Liver (tissue), 9 donors: Measurements from ENCODE around the gene PER1. TPM values are rescaled to one million over a fixed set of nuclear protein-coding genes. Genes with fewer than 3 reads are reported as not detected.

Experiments used
- DNase-seq: peaks from one replicate; pipeline ENCODE4 v3.0.0-alpha.2; 2017; ENCODE audit warnings: low spot score
- H3K27ac ChIP-seq, 2 donors: one replicate each; pipeline ENCODE4 v1.7.0; 2013; ENCODE audit warnings: inconsistent platforms in 2 of 2, low read length in 2 of 2, control low read depth in 1 of 2, low read depth in 1 of 2, mild to moderate bottlenecking in 1 of 2
- H3K27me3 ChIP-seq, 4 donors: one replicate each; pipeline versions ENCODE4 v1.6.1 to v1.7.0; 2013; ENCODE audit warnings: low read length in 3 of 4, inconsistent platforms in 1 of 4, mild to moderate bottlenecking in 1 of 4, moderate library complexity in 1 of 4; ENCODE audit not compliant: control insufficient read depth in 4 of 4, insufficient read depth in 4 of 4
- H3K36me3 ChIP-seq, 4 donors: one replicate each; pipeline versions ENCODE4 v1.6.1 to v1.7.0; 2013; ENCODE audit warnings: low read length in 3 of 4, mild to moderate bottlenecking in 3 of 4, low read depth in 1 of 4, moderate library complexity in 1 of 4; ENCODE audit not compliant: control insufficient read depth in 4 of 4, insufficient read depth in 3 of 4
- H3K4me1 ChIP-seq, 4 donors: one replicate each; pipeline versions ENCODE4 v1.6.1 to v1.7.0; 2013; ENCODE audit warnings: low read length in 3 of 4, mild to moderate bottlenecking in 3 of 4, moderate library complexity in 1 of 4; ENCODE audit not compliant: control insufficient read depth in 4 of 4, insufficient read depth in 4 of 4
- H3K4me3 ChIP-seq, 3 donors: one replicate each; pipeline versions ENCODE4 v1.6.1 to v1.7.0; 2013; ENCODE audit warnings: low read length in 3 of 3, control low read depth in 1 of 3, low read depth in 1 of 3, mild to moderate bottlenecking in 1 of 3
- H3K9ac ChIP-seq, 2 donors: one replicate each; pipeline ENCODE4 v1.7.0; 2013; ENCODE audit warnings: low read length in 2 of 2, mild to moderate bottlenecking in 2 of 2, moderate library complexity in 2 of 2, control low read depth in 1 of 2, low read depth in 1 of 2
- H3K9me3 ChIP-seq, 4 donors: one replicate each; pipeline versions ENCODE4 v1.6.1 to v1.7.0; 2013; ENCODE audit warnings: low read length in 3 of 4; ENCODE audit not compliant: control insufficient read depth in 4 of 4
- EGR1 ChIP-seq, 2 donors: IDR thresholded peaks; 2 replicates each; pipeline ENCODE4 v1.6.1; 2016 to 2018; ENCODE audit warnings: antibody characterized with exemption in 2 of 2, low read depth in 2 of 2
- FOXA1 ChIP-seq: IDR thresholded peaks from 2 replicates; pipeline ENCODE4 v1.6.1; 2016; ENCODE audit warnings: antibody characterized with exemption
- FOXA2 ChIP-seq: IDR thresholded peaks from 2 replicates; pipeline ENCODE4 v1.6.1; 2016; ENCODE audit warnings: antibody characterized with exemption
- GABPA ChIP-seq, 2 donors: IDR thresholded peaks in 1 of 2; conservative IDR thresholded peaks in 1 of 2; 2 replicates each; pipeline ENCODE4 v1.6.1; 2016; ENCODE audit warnings: antibody characterized with exemption in 2 of 2, mild to moderate bottlenecking in 1 of 2, moderate library complexity in 1 of 2
- HNF4A ChIP-seq, 2 donors: conservative IDR thresholded peaks; 2 replicates each; pipeline ENCODE4 v1.6.1; 2016; ENCODE audit warnings: antibody characterized with exemption in 2 of 2, mild to moderate bottlenecking in 2 of 2
- HNF4G ChIP-seq: IDR thresholded peaks from 2 replicates; pipeline ENCODE4 v1.6.1; 2016; ENCODE audit warnings: antibody characterized with exemption
- JUND ChIP-seq, 2 donors: IDR thresholded peaks; 2 replicates each; pipeline ENCODE4 v1.6.1; 2016; ENCODE audit warnings: antibody characterized with exemption in 2 of 2
- NR2F2 ChIP-seq: IDR thresholded peaks from 2 replicates; pipeline ENCODE4 v1.6.1; 2016; ENCODE audit warnings: antibody characterized with exemption
- RAD21 ChIP-seq, 2 donors: IDR thresholded peaks; 2 replicates each; pipeline ENCODE4 v1.6.1; 2016; ENCODE audit warnings: antibody characterized with exemption in 2 of 2, mild to moderate bottlenecking in 2 of 2
- RXRA ChIP-seq, 2 donors: IDR thresholded peaks; 2 replicates each; pipeline ENCODE4 v1.6.1; 2017 to 2018; ENCODE audit warnings: antibody characterized with exemption in 2 of 2, mild to moderate bottlenecking in 1 of 2
- SP1 ChIP-seq: IDR thresholded peaks from 2 replicates; pipeline ENCODE4 v1.6.1; 2018; ENCODE audit warnings: antibody characterized with exemption, mild to moderate bottlenecking
- TAF1 ChIP-seq: conservative IDR thresholded peaks from 2 replicates; pipeline ENCODE4 v1.6.1; 2016; ENCODE audit warnings: antibody characterized with exemption, mild to moderate bottlenecking
- YY1 ChIP-seq: IDR thresholded peaks from 2 replicates; pipeline ENCODE4 v1.6.1; 2016; ENCODE audit warnings: antibody characterized with exemption, mild to moderate bottlenecking
- WGBS: extraction: QIAGEN DNeasy Blood & Tissue Kit; methylation state at CpG from one replicate; pipeline ENCODE4 v1.1.7; 2013; 5-methylcytosine and 5-hydroxymethylcytosine counted together
- polyA plus RNA-seq, 2 donors: library from polyadenylated mRNA; stranded (reverse) in 1 of 2; unstranded in 1 of 2; fragments of 200-250 nt in 1 of 2; fragments of >200 nt in 1 of 2; fragmentation: Nextera tagmentation in 1 of 2; extraction: Ambion mirVana in 1 of 2; gene quantifications; one replicate each; pipeline versions ENCODE4 v1.2.1 to v1.2.3, GENCODE V29; 2013 to 2015
- total RNA-seq, 2 donors: library from RNA; depleted of rRNA; stranded (reverse); fragments of >200 nt; gene quantifications; one replicate each; pipeline ENCODE4 v1.2.3, GENCODE V29; 2014
- TF ChIP-seq, protein P1 (sequence below): IDR thresholded peaks from 2 replicates; pipeline ENCODE4 v1.6.1; 2016; ENCODE audit warnings: antibody characterized with exemption
- TF ChIP-seq, protein P2 (sequence below): IDR thresholded peaks from 2 replicates; pipeline ENCODE4 v1.6.1; 2016; ENCODE audit warnings: antibody characterized with exemption
- TF ChIP-seq, protein P3 (sequence below): IDR thresholded peaks from 2 replicates; pipeline ENCODE4 v1.6.1; 2016; ENCODE audit warnings: antibody characterized with exemption, mild to moderate bottlenecking
- TF ChIP-seq, protein P4 (sequence below): fragments of 150-350 bp; IDR thresholded peaks from 2 replicates; pipeline ENCODE4 v1.5.1; 2017; ENCODE audit warnings: improper control_type of control experiment, low read depth, low read length; ENCODE audit not compliant: missing input control
- TF ChIP-seq, protein P5 (sequence below): IDR thresholded peaks from 2 replicates; pipeline ENCODE4 v1.6.1; 2016; ENCODE audit warnings: antibody characterized with exemption
- donor health status: healthy.
- donor health status: healthy.
- donor health status: healthy.
- donor health status: healthy.
- donor health status: healthy.

The PER1 gene
- total and polyA plus RNA-seq, 4 donors: 10.1 to 71.6 (median 29.7) TPM

DNA sequence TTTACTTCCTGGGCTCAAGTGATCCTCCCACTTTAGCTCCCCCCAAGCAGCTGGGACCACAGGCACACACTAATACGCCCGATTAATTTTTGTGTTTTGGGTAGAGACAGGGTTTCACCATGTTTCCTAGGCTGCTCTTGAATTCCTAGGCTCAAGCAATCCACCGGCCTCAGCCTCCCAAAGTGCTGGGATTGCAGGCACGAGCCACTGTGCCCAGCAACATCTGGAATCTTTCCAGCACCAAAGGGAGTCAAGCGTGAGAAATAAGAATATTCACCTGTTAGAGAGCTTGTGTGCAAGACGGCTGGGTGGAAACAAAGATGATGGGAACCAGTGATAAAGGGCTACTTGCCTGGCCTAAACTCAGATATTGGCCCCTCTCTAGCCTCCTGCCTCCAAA is 50.5 kb downstream of the PER1 start:
- TF ChIP-seq GABPA (IDR thresholded peaks at IDR 0.05 in 1 of 2, conservative IDR thresholded peaks at IDR 0.05 in 1 of 2): no peak
- TF ChIP-seq EGR1 (IDR thresholded peaks at IDR 0.05; ENCODE audit: low read depth in 2 of 2): no peak
- TF ChIP-seq, protein P1, sequence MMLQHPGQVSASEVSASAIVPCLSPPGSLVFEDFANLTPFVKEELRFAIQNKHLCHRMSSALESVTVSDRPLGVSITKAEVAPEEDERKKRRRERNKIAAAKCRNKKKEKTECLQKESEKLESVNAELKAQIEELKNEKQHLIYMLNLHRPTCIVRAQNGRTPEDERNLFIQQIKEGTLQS: no peak
- no peak for TF ChIP-seq TAF1
- no peak for TF ChIP-seq YY1
- TF ChIP-seq, protein P2, sequence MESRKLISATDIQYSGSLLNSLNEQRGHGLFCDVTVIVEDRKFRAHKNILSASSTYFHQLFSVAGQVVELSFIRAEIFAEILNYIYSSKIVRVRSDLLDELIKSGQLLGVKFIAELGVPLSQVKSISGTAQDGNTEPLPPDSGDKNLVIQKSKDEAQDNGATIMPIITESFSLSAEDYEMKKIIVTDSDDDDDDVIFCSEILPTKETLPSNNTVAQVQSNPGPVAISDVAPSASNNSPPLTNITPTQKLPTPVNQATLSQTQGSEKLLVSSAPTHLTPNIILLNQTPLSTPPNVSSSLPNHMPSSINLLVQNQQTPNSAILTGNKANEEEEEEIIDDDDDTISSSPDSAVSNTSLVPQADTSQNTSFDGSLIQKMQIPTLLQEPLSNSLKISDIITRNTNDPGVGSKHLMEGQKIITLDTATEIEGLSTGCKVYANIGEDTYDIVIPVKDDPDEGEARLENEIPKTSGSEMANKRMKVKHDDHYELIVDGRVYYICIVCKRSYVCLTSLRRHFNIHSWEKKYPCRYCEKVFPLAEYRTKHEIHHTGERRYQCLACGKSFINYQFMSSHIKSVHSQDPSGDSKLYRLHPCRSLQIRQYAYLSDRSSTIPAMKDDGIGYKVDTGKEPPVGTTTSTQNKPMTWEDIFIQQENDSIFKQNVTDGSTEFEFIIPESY: no peak
- TF ChIP-seq NR2F2: no peak
- TF ChIP-seq, protein P3, sequence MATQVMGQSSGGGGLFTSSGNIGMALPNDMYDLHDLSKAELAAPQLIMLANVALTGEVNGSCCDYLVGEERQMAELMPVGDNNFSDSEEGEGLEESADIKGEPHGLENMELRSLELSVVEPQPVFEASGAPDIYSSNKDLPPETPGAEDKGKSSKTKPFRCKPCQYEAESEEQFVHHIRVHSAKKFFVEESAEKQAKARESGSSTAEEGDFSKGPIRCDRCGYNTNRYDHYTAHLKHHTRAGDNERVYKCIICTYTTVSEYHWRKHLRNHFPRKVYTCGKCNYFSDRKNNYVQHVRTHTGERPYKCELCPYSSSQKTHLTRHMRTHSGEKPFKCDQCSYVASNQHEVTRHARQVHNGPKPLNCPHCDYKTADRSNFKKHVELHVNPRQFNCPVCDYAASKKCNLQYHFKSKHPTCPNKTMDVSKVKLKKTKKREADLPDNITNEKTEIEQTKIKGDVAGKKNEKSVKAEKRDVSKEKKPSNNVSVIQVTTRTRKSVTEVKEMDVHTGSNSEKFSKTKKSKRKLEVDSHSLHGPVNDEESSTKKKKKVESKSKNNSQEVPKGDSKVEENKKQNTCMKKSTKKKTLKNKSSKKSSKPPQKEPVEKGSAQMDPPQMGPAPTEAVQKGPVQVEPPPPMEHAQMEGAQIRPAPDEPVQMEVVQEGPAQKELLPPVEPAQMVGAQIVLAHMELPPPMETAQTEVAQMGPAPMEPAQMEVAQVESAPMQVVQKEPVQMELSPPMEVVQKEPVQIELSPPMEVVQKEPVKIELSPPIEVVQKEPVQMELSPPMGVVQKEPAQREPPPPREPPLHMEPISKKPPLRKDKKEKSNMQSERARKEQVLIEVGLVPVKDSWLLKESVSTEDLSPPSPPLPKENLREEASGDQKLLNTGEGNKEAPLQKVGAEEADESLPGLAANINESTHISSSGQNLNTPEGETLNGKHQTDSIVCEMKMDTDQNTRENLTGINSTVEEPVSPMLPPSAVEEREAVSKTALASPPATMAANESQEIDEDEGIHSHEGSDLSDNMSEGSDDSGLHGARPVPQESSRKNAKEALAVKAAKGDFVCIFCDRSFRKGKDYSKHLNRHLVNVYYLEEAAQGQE: no peak
- TF ChIP-seq FOXA2: no peak
- TF ChIP-seq JUND (IDR thresholded peaks at IDR 0.05): no peak
- 75% methylated on average over 6 of the region's 6 CpGs for WGBS
- DNase-seq: no peak
- no peak overlapping the region for H3K27ac ChIP-seq
- H3K9ac ChIP-seq: no peak overlapping the region
- no peaks in the 10 kb centered on the region for H3K4me1 ChIP-seq
- no peak overlapping the region for H3K4me3 ChIP-seq
- H3K36me3 ChIP-seq: no peaks in the 10 kb centered on the region
- peaks cover 0 to 7% (median 0%) of the 10 kb centered on the region in 4 donors for H3K27me3 ChIP-seq
- H3K9me3 ChIP-seq: no peaks in the 10 kb centered on the region

DNA sequence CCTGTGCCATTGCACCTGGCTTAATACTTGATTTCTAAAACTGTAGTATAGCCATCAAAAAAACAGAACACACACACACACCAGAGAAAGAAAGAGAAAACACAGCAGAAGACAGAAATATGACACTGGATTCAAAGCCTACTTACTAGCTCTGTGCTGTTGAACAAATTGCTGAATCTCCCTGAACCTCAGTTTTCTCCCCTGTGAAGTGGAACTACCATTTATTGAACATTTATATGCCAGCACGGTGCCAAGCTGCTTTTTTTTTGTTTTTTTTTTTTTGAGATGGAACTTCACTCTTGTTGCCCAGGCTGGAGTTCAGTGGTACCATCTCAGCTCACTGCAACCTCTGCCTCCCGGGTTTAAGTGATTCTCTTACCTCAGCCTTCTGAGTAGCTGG is 51.4 kb downstream of the PER1 start:
- Histone ChIP-seq H3K4me3 (no peak overlapping the region), H3K27ac (no peak overlapping the region), H3K36me3 (no peaks in the 10 kb centered on the region), H3K9me3 (no peaks in the 10 kb centered on the region), H3K4me1 (no peaks in the 10 kb centered on the region), H3K9ac (no peak overlapping the region), H3K27me3 (peaks cover 0 to 7% (median 0%) of the 10 kb centered on the region in 4 donors)
- DNase-seq: no peak
- TF ChIP-seq, protein P2: no peak
- TF ChIP-seq, protein P4, sequence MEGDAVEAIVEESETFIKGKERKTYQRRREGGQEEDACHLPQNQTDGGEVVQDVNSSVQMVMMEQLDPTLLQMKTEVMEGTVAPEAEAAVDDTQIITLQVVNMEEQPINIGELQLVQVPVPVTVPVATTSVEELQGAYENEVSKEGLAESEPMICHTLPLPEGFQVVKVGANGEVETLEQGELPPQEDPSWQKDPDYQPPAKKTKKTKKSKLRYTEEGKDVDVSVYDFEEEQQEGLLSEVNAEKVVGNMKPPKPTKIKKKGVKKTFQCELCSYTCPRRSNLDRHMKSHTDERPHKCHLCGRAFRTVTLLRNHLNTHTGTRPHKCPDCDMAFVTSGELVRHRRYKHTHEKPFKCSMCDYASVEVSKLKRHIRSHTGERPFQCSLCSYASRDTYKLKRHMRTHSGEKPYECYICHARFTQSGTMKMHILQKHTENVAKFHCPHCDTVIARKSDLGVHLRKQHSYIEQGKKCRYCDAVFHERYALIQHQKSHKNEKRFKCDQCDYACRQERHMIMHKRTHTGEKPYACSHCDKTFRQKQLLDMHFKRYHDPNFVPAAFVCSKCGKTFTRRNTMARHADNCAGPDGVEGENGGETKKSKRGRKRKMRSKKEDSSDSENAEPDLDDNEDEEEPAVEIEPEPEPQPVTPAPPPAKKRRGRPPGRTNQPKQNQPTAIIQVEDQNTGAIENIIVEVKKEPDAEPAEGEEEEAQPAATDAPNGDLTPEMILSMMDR: no peak
- TF ChIP-seq FOXA1: no peak
- no peak for TF ChIP-seq RXRA (IDR thresholded peaks at IDR 0.05)
- no peak for TF ChIP-seq RAD21 (IDR thresholded peaks at IDR 0.05)
- TF ChIP-seq JUND (IDR thresholded peaks at IDR 0.05): no peak
- TF ChIP-seq, protein P3: no peak
- no peak for TF ChIP-seq FOXA2
- no peak for TF ChIP-seq YY1
- TF ChIP-seq, protein P1: no peak
- TF ChIP-seq HNF4A (conservative IDR thresholded peaks at IDR 0.05): no peak
- no peak for TF ChIP-seq TAF1
- no peak for TF ChIP-seq GABPA (IDR thresholded peaks at IDR 0.05 in 1 of 2, conservative IDR thresholded peaks at IDR 0.05 in 1 of 2)
- TF ChIP-seq, protein P5, sequence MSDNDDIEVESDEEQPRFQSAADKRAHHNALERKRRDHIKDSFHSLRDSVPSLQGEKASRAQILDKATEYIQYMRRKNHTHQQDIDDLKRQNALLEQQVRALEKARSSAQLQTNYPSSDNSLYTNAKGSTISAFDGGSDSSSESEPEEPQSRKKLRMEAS: no peak
- TF ChIP-seq HNF4G: no peak
- TF ChIP-seq SP1: no peak
- 89% methylated on average over 2 of the region's 2 CpGs for WGBS
